Glutamatergic neuron (in vitro differentiated cells): ENCODE results near the gene SLC12A6. TPM values are rescaled to one million over a fixed set of nuclear protein-coding genes. Genes with fewer than 3 reads are reported as not detected.

Experiments used
- DNase-seq: peaks from one replicate; pipeline ENCODE4 v3.0.0; 2022
- H3K27ac Mint-ChIP-seq: one replicate; pipeline ENCODE4 v1.8.0; 2020; ENCODE audit warnings: mild to moderate bottlenecking, mixed read lengths, inconsistent platforms; ENCODE audit not compliant: unreplicated experiment
- H3K27me3 Mint-ChIP-seq: one replicate; pipeline ENCODE4 v1.8.0; 2020; ENCODE audit warnings: mild to moderate bottlenecking, moderate library complexity, mixed read lengths, inconsistent platforms; ENCODE audit not compliant: unreplicated experiment
- H3K36me3 Mint-ChIP-seq: one replicate; pipeline ENCODE4 v1.8.0; 2020; ENCODE audit warnings: mild to moderate bottlenecking, mixed read lengths, inconsistent platforms; ENCODE audit not compliant: unreplicated experiment
- H3K4me1 Mint-ChIP-seq: one replicate; pipeline ENCODE4 v1.8.0; 2020; ENCODE audit warnings: mild to moderate bottlenecking, low read depth, mixed read lengths, inconsistent platforms; ENCODE audit not compliant: unreplicated experiment
- H3K4me3 Mint-ChIP-seq: one replicate; pipeline ENCODE4 v1.8.0; 2020; ENCODE audit warnings: mild to moderate bottlenecking, mixed read lengths, inconsistent platforms; ENCODE audit not compliant: unreplicated experiment
- H3K9me3 Mint-ChIP-seq: one replicate; pipeline ENCODE4 v1.8.0; 2020; ENCODE audit warnings: mild to moderate bottlenecking, moderate library complexity, mixed read lengths, inconsistent platforms; ENCODE audit not compliant: unreplicated experiment
- CTCF ChIP-seq: fragments of 200-600 bp; sonication (generic); IDR thresholded peaks from one replicate; pipeline ENCODE4 v1.5.0; 2021; ENCODE audit not compliant: partially characterized antibody, unreplicated experiment
- total RNA-seq: library from RNA; stranded (reverse); fragmentation: NEBNext Ultra II Directional; extraction: Animal tissue kit (Norgen Biotek cat#: 25700); gene quantifications from one replicate; pipeline ENCODE4 v1.2.1, GENCODE V29; 2021; ENCODE audit not compliant: unreplicated experiment

SLC12A6 gene
- total RNA-seq, 1 donor from 2014 or later, result 43.3 TPM

- no peak for TF ChIP-seq CTCF
- Mint-ChIP-seq H3K27me3 (peaks cover 6% of the 10 kb centered on the region), H3K4me3 (peak overlapping the region; percentile 96), H3K4me1 (peaks cover 8% of the 10 kb centered on the region), H3K9me3 (peaks cover 6% of the 10 kb centered on the region), H3K27ac (peak overlapping the region; percentile 80), H3K36me3 (peaks cover 6% of the 10 kb centered on the region)
- DNase-seq, result peak; percentile 79
Measured at GRCh38 chr15:34366271-34367065, 28.9 kb upstream of the SLC12A6 start.

GRCh38 chr15:34365836-34366235 lies 28.3 kb upstream of the SLC12A6 start:
- Mint-ChIP-seq H3K4me3 (peak overlapping the region; percentile 96), H3K4me1 (peaks cover 8% of the 10 kb centered on the region), H3K27ac (peak overlapping the region; percentile 64), H3K36me3 (peaks cover 6% of the 10 kb centered on the region), H3K27me3 (peaks cover 6% of the 10 kb centered on the region), H3K9me3 (peaks cover 6% of the 10 kb centered on the region)
- DNase-seq, result no peak
- TF ChIP-seq CTCF, result no peak

GRCh38 chr15:34365091-34365825 lies 27.7 kb upstream of the SLC12A6 start:
- H3K36me3 Mint-ChIP-seq, result peaks cover 6% of the 10 kb centered on the region
- DNase-seq, result no peak

GRCh38 chr15:34364041-34364440 lies 26.5 kb upstream of the SLC12A6 start:
- Mint-ChIP-seq H3K27me3 (peaks cover 8% of the 10 kb centered on the region), H3K4me3 (no peak overlapping the region), H3K4me1 (peaks cover 8% of the 10 kb centered on the region), H3K36me3 (peaks cover 6% of the 10 kb centered on the region), H3K9me3 (peaks cover 6% of the 10 kb centered on the region), H3K27ac (no peak overlapping the region)
- no peak for TF ChIP-seq CTCF
- no peak for DNase-seq

More at GRCh38 chr15:34365091-34365825, 27.7 kb upstream of the SLC12A6 start:
- Mint-ChIP-seq H3K27me3 (peaks cover 6% of the 10 kb centered on the region), H3K4me1 (peaks cover 8% of the 10 kb centered on the region), H3K27ac (peak overlapping the region; percentile 64), H3K9me3 (peaks cover 6% of the 10 kb centered on the region), H3K4me3 (peak overlapping the region; percentile 96)
- TF ChIP-seq CTCF, result no peak
